Activated CD8-positive, alpha-beta T cell treated with anti-CD3 and anti-CD28 coated beads for 36 hours (primary cell): Measurements from ENCODE around the gene HOXB7. TPM values are rescaled to one million over a fixed set of nuclear protein-coding genes. Genes with fewer than 3 reads are reported as not detected.

Source experiments
- ATAC-seq: fragments of 200-7000 bp; cut with Tn5 transposase; one replicate; pipeline ENCODE4 v1.10.0; 2021; ENCODE audit warnings: mild to moderate bottlenecking, moderate library complexity
- CTCF ChIA-PET: fragments of 350-600 bp; sonication (Branson Sonifier 250); formaldehyde crosslinking; loops from one replicate; lab custom pipeline; 2021; ENCODE audit warnings: antibody characterized with exemption; lab: Charles Lee
- POLR2A ChIA-PET: fragments of 350-600 bp; sonication (Branson Sonifier 250); formaldehyde crosslinking; loops from one replicate; lab custom pipeline; 2021; ENCODE audit warnings: antibody characterized with exemption; lab: Charles Lee
- DNase-seq: peaks from one replicate; pipeline ENCODE4 v3.0.0-alpha.2; 2020
- H3K27ac Mint-ChIP-seq: one replicate; pipeline ENCODE4 v1.8.0; 2021; ENCODE audit warnings: mild to moderate bottlenecking, mixed read lengths
- H3K27me3 Mint-ChIP-seq: one replicate; pipeline ENCODE4 v1.8.0; 2021; ENCODE audit warnings: mixed read lengths
- H3K36me3 Mint-ChIP-seq: one replicate; pipeline ENCODE4 v1.8.0; 2021; ENCODE audit warnings: low read depth, mixed read lengths
- H3K4me1 Mint-ChIP-seq: one replicate; pipeline ENCODE4 v1.8.0; 2021; ENCODE audit warnings: low read depth, mixed read lengths
- H3K4me3 Mint-ChIP-seq: one replicate; pipeline ENCODE4 v1.8.0; 2021; ENCODE audit warnings: mild to moderate bottlenecking, moderate library complexity, mixed read lengths
- H3K9me3 Mint-ChIP-seq: one replicate; pipeline ENCODE4 v1.8.0; 2021; ENCODE audit warnings: mixed read lengths
- intact Hi-C: fragments of 100-400 bp; cut with micrococcal nuclease; formaldehyde crosslinking; loops from one replicate; pipeline ENCODE4 v1.10.0; 2022
- total RNA-seq, 2 experiments: library from RNA; stranded (reverse); gene quantifications; one replicate each; pipeline ENCODE4 v1.2.3, GENCODE V29; 2021
- TF ChIP-seq, protein P1 (sequence below): fragments of 200-600 bp; IDR thresholded peaks from one replicate; pipeline ENCODE4 v1.8.0; 2022; ENCODE audit warnings: antibody characterized with exemption, mild to moderate bottlenecking

Gene HOXB7
- total RNA-seq, 2 experiments from 2014 or later = 0.50 to 1.0 TPM

GRCh38 chr17:48619826-48620449, 9.1 kb upstream of the HOXB7 start:
- H3K27me3 Mint-ChIP-seq = peaks cover 87% of the 10 kb centered on the region
- no peak for ATAC-seq
- no peak overlapping the region for H3K4me3 Mint-ChIP-seq
- H3K4me1 Mint-ChIP-seq = peaks cover 24% of the 10 kb centered on the region
- no peaks in the 10 kb centered on the region for H3K9me3 Mint-ChIP-seq
- CTCF ChIA-PET = interaction anchor here (0.6 to 4.4 kb wide), 9 partner anchors 9 to 583 kb away, joined by 3 to 40 read pairs (median 4); partner anchors contain the start of gene HOXB5
- DNase-seq = no peak
- H3K27ac Mint-ChIP-seq = no peak overlapping the region
- H3K36me3 Mint-ChIP-seq = no peaks in the 10 kb centered on the region
- POLR2A ChIA-PET = no interaction called here
- intact Hi-C loops = loop anchor here (10.0 kb wide), 1 partner anchor 105 kb away; the partner anchor contains the start of genes HOXB13, PRAC1 and PRAC2
- TF ChIP-seq, protein P1, sequence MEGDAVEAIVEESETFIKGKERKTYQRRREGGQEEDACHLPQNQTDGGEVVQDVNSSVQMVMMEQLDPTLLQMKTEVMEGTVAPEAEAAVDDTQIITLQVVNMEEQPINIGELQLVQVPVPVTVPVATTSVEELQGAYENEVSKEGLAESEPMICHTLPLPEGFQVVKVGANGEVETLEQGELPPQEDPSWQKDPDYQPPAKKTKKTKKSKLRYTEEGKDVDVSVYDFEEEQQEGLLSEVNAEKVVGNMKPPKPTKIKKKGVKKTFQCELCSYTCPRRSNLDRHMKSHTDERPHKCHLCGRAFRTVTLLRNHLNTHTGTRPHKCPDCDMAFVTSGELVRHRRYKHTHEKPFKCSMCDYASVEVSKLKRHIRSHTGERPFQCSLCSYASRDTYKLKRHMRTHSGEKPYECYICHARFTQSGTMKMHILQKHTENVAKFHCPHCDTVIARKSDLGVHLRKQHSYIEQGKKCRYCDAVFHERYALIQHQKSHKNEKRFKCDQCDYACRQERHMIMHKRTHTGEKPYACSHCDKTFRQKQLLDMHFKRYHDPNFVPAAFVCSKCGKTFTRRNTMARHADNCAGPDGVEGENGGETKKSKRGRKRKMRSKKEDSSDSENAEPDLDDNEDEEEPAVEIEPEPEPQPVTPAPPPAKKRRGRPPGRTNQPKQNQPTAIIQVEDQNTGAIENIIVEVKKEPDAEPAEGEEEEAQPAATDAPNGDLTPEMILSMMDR = no peak

GRCh38 chr17:48618256-48618896, 7.6 kb upstream of the HOXB7 start:
- Mint-ChIP-seq H3K27me3 (peaks cover 86% of the 10 kb centered on the region), H3K9me3 (no peaks in the 10 kb centered on the region), H3K4me1 (peaks cover 32% of the 10 kb centered on the region), H3K36me3 (no peaks in the 10 kb centered on the region), H3K27ac (no peak overlapping the region), H3K4me3 (peak overlapping the region; percentile 46)
- POLR2A ChIA-PET = interaction anchor here (0.9 to 1.5 kb wide), 3 partner anchors 11 to 19 kb away, joined by 3 to 4 read pairs (median 3); no protein-coding TSS in a partner anchor
- peak; percentile 83 for DNase-seq
- CTCF ChIA-PET = interaction anchor here (0.6 to 4.2 kb wide), 50 partner anchors 10 to 592 kb away, joined by 3 to 40 read pairs (median 4); partner anchors contain the start of gene HOXB5
- TF ChIP-seq, protein P1 = peak; percentile 99
- intact Hi-C loops = loop anchor here (10.0 kb wide), 1 partner anchor 106 kb away; the partner anchor contains the start of genes HOXB13, PRAC1 and PRAC2
- peak; percentile 69 for ATAC-seq

- peaks cover 84% of the 10 kb centered on the region for H3K27me3 Mint-ChIP-seq
- ATAC-seq (no peak), DNase-seq (no peak)
- no peaks in the 10 kb centered on the region for H3K36me3 Mint-ChIP-seq
- no peaks in the 10 kb centered on the region for H3K9me3 Mint-ChIP-seq
- no peak overlapping the region for H3K27ac Mint-ChIP-seq
- intact Hi-C loops = loop anchor here (10.0 kb wide), 1 partner anchor 107 kb away; the partner anchor contains the start of genes HOXB13, PRAC1 and PRAC2
- peaks cover 35% of the 10 kb centered on the region for H3K4me1 Mint-ChIP-seq
- TF ChIP-seq, protein P1 = no peak
- ChIA-PET POLR2A (interaction anchor here (0.9 to 1.5 kb wide), 3 partner anchors 10 to 19 kb away, joined by 3 to 4 read pairs (median 3); no protein-coding TSS in a partner anchor), CTCF (interaction anchor here (0.6 to 4.2 kb wide), 37 partner anchors 11 to 592 kb away, joined by 3 to 40 read pairs (median 4); partner anchors contain the start of gene HOXB5)
- H3K4me3 Mint-ChIP-seq = no peak overlapping the region
These were observed 6.8 kb upstream of the HOXB7 start for GRCh38 chr17:48617471-48618255.

GRCh38 chr17:48616717-48617470, 6.1 kb upstream of the HOXB7 start:
- Mint-ChIP-seq H3K4me3 (no peak overlapping the region), H3K27me3 (peaks cover 83% of the 10 kb centered on the region), H3K4me1 (peaks cover 41% of the 10 kb centered on the region), H3K36me3 (no peaks in the 10 kb centered on the region), H3K9me3 (no peaks in the 10 kb centered on the region), H3K27ac (no peak overlapping the region)
- TF ChIP-seq, protein P1 = no peak
- DNase-seq (no peak), ATAC-seq (no peak)
- POLR2A ChIA-PET = no interaction called here
- intact Hi-C loops = loop anchor here (10.0 kb wide), 1 partner anchor 108 kb away; the partner anchor contains the start of genes HOXB13, PRAC1 and PRAC2
- CTCF ChIA-PET = interaction anchor here (0.9 to 4.9 kb wide), 18 partner anchors 10 to 591 kb away, joined by 3 to 40 read pairs (median 4); partner anchors contain the start of genes HOXB5 and HOXB9
